Omental fat pad (tissue), 4 donors: ENCODE data around the gene IPO8. TPM values are rescaled to one million over a fixed set of nuclear protein-coding genes. Genes with fewer than 3 reads are reported as not detected.
"Not testable (repeated sequence)": the region's sequence is repeated elsewhere in the genome, so short reads cannot be mapped to it uniquely, and the experiment has no call there.

Experiments
- ATAC-seq: fragments of 150-250 bp; one replicate; pipeline ENCODE4 v1.9.1; 2016; ENCODE audit warnings: mild to moderate bottlenecking, moderate library complexity; ENCODE audit not compliant: low FRiP score
- DNase-seq: peaks from one replicate; pipeline ENCODE4 v3.0.0-alpha.2; 2019; ENCODE audit warnings: low spot score
- CTCF ChIP-seq, 3 donors: fragments of 450-650 bp; IDR thresholded peaks; one replicate each; pipeline ENCODE4 v1.5.1; 2016 to 2017; ENCODE audit warnings: antibody characterized with exemption in 3 of 3, mild to moderate bottlenecking in 3 of 3, moderate library complexity in 2 of 3
- total RNA-seq, 4 donors: library from RNA; depleted of rRNA; stranded (reverse); fragments of >200 nt; gene quantifications; one replicate each; pipeline ENCODE4 v1.1.0, GENCODE V29; 2016

IPO8 gene
- total RNA-seq, 4 donors from 2014 or later = 34.2 to 46.1 (median 39.2) TPM

DNA sequence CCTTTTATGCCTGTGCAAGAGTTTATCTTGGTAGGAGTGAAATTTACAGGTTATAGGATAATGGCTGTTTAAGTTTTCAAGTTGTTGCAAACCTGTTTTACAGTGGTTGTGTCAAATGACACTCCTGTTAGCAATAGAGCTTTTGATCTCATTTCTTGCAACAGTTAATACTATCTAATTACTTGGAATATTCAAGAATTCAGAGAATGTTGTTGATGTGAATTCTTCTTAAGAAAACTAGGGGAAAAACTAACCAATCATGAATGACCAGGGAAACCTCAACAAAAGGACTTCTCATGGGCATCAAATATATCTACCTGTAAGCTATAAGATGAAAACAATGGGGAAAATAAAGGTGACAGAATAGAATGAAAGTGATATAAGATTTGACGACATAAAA, 85.0 kb downstream of the IPO8 start:
- ATAC-seq = no peak

GRCh38 chr12:30609819-30610218, 85.8 kb downstream of the IPO8 start:
- ATAC-seq, DNase-seq: not testable (repeated sequence)

More for the DNA sequence above, 85.0 kb downstream of the IPO8 start:
- no peak for DNase-seq
- TF ChIP-seq CTCF (IDR thresholded peaks at IDR 0.05) = no peak

- not testable (repeated sequence) for DNase-seq, ATAC-seq
Measured at GRCh38 chr12:30604302-30604701, 91.4 kb downstream of the IPO8 start.

DNA sequence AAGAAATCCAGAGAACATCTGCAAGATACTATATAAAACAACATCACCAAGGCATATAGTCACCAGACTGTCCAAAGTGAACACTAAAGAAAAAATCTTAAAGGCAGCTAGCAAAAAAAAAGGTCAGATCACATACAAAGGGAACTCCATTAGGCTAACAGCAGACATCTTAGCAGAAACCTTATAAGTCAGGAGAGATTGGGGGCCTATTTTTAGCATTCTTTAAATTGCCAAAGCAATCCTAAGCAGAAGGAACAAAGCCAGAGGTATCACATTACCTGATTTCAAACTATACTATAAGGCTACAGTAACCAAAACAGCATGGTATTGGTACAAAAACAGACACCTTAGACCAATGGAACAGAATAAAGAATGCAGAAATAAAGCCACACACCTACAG, 92.5 kb downstream of the IPO8 start:
- no peak for ATAC-seq
- DNase-seq = no peak
- TF ChIP-seq CTCF (IDR thresholded peaks at IDR 0.05) = no peak

DNA sequence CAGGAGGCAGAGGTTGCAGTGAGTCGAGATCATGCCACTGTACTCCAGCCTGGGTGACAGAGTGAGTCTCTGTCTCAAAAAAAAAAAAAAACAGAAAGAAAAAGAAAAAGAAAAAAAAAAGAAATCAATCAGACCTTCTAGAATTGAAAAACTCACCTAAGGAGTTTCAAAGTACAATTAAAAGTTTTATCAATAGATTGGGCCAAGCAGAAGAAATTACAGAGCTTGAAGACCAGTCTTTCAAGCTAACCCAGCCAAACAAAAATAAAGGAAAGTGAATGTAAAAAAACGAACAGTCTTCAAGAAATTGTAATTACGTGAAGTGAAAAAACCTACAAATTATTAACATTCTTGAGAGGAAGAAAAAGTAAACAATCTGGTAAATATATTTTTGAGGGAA, 93.0 kb downstream of the IPO8 start:
- DNase-seq (no peak), ATAC-seq (no peak)
- no peak for TF ChIP-seq CTCF (IDR thresholded peaks at IDR 0.05)

DNA sequence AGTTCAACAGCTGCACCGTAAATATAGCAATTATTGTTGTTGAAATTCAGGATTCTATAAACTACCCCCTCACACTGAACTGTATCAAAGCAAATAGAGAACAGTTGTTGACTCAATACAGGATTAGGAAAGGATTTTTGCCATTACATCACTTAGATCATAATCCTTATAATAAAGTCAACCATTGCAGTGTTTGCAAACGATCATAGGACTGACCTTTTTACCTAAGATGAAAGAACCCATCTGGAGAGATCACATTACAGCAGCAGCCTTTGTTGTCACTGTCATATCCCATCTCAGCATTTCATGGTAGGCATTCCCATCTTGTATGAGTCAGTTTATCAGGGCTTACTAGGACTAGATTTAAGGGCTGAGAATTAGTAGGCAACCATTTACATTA, 96.1 kb downstream of the IPO8 start:
- DNase-seq (no peak), ATAC-seq (no peak)
- no peak for TF ChIP-seq CTCF (IDR thresholded peaks at IDR 0.05)

- ATAC-seq (no peak), DNase-seq (no peak)
- TF ChIP-seq CTCF (IDR thresholded peaks at IDR 0.05) = no peak
Measured at GRCh38 chr12:30598889-30599288, 96.8 kb downstream of the IPO8 start.

GRCh38 chr12:30595742-30596141, 99.9 kb downstream of the IPO8 start:
- DNase-seq = no peak
- no peak for TF ChIP-seq CTCF (IDR thresholded peaks at IDR 0.05)
- no peak for ATAC-seq
